Transverse colon (tissue), 4 donors: ENCODE results near the gene CYREN. TPM values are rescaled to one million over a fixed set of nuclear protein-coding genes. Genes with fewer than 3 reads are reported as not detected.

Experiments
- DNase-seq: peaks from one replicate; pipeline ENCODE4 v3.0.0-alpha.2; 2019
- H3K27ac ChIP-seq, 4 donors: fragments of 200-600 bp; sonication (generic); 2 replicates each; pipeline ENCODE4 v1.5.1; 2016 to 2018; ENCODE audit warnings: inconsistent platforms in 4 of 4
- H3K27me3 ChIP-seq: fragments of 200-600 bp; sonication (generic); 2 replicates; pipeline ENCODE4 v1.5.1; 2017; ENCODE audit warnings: inconsistent platforms
- H3K36me3 ChIP-seq, 4 donors: fragments of 200-600 bp; sonication (generic); 2 replicates each; pipeline ENCODE4 v1.5.1; 2017 to 2019; ENCODE audit warnings: inconsistent platforms in 4 of 4
- H3K4me1 ChIP-seq, 4 donors: fragments of 200-600 bp; sonication (generic); 2 replicates each; pipeline ENCODE4 v1.5.1; 2017 to 2020; ENCODE audit warnings: inconsistent platforms in 4 of 4
- H3K4me3 ChIP-seq, 4 donors: fragments of 200-600 bp; sonication (generic); 1 replicate in 1 of 4; 2 replicates in 3 of 4; pipeline versions ENCODE4 v1.5.1 to v1.6.1; 2017 to 2019; ENCODE audit warnings: inconsistent platforms in 4 of 4
- H3K9me3 ChIP-seq, 2 donors: fragments of 200-600 bp; sonication (generic); 2 replicates each; pipeline ENCODE4 v1.5.1; 2017 to 2019; ENCODE audit warnings: inconsistent platforms in 2 of 2
- EP300 ChIP-seq: sonication (generic); formaldehyde crosslinking; IDR thresholded peaks from one replicate; pipeline ENCODE4 v1.6.1; 2017; ENCODE audit warnings: antibody characterized with exemption, low read depth
- POLR2A ChIP-seq: fragments of 450-650 bp; IDR thresholded peaks from one replicate; pipeline ENCODE4 v1.6.1; 2016; ENCODE audit warnings: antibody characterized with exemption, mild to moderate bottlenecking, moderate library complexity
- POLR2AphosphoS5 ChIP-seq, 3 donors: sonication (generic); formaldehyde crosslinking; IDR thresholded peaks; one replicate each; pipeline ENCODE4 v1.6.1; 2016; ENCODE audit warnings: antibody characterized with exemption in 3 of 3
- WGBS, 2 donors: methylation state at CpG; one replicate each; pipeline ENCODE4 v1.1.5; 2018; ENCODE audit warnings: low coverage in 1 of 2; 5-methylcytosine and 5-hydroxymethylcytosine counted together
- in situ Hi-C, 4 donors: fragments of 200-750 bp; cut with MboI; loops; one replicate each; pipeline versions ENCODE4 v1.15.0 to v1.15.1; 2017; ENCODE audit warnings: low sequenced_read_pairs in 3 of 4, low pct_ligation_motif_present in 1 of 4, low pct_unique_long_range_greater_than_20kb in 1 of 4
- intact Hi-C: fragments of 100-400 bp; cut with DNase I; formaldehyde crosslinking; loops from one replicate; pipeline ENCODE4 v1.15.1; 2023; ENCODE audit warnings: low total_unique reads
- total RNA-seq, 4 donors: library from RNA; depleted of rRNA; stranded (reverse); fragments of >200 nt; gene quantifications; one replicate each; pipeline ENCODE4 v1.1.0, GENCODE V29; 2016
- TF ChIP-seq, protein P1 (sequence below), 5 experiments: fragments of 200-600 bp in 3 of 5; fragments of 450-650 bp in 2 of 5; sonication (generic) in 3 of 5; IDR thresholded peaks; 1 replicate in 2 of 5; 2 replicates in 3 of 5; pipeline ENCODE4 v1.5.1; 2016 to 2017; ENCODE audit warnings: antibody characterized with exemption in 5 of 5, inconsistent platforms in 3 of 5, mild to moderate bottlenecking in 2 of 5, moderate library complexity in 1 of 5

CYREN gene
- total RNA-seq, 4 donors from 2014 or later = 30.8 to 88.3 (median 37.8) TPM

- Histone ChIP-seq H3K27me3 (no peaks in the 10 kb centered on the region), H3K4me3 (peak within 1 kb of the TSS; percentile 35 to 57 (median 40)), H3K4me1 (peaks cover 4 to 31% (median 10%) of the 10 kb centered on the region in 4 donors), H3K27ac (peak within 1 kb of the TSS; percentile 84 to 96 (median 93)), H3K36me3 (no peaks in the 10 kb centered on the region), H3K9me3 (no peaks in the 10 kb centered on the region)
- 3 to 5% methylated on average over 11 to 13 of the region's 13 CpGs for WGBS, 2 donors
- TF ChIP-seq, protein P1, sequence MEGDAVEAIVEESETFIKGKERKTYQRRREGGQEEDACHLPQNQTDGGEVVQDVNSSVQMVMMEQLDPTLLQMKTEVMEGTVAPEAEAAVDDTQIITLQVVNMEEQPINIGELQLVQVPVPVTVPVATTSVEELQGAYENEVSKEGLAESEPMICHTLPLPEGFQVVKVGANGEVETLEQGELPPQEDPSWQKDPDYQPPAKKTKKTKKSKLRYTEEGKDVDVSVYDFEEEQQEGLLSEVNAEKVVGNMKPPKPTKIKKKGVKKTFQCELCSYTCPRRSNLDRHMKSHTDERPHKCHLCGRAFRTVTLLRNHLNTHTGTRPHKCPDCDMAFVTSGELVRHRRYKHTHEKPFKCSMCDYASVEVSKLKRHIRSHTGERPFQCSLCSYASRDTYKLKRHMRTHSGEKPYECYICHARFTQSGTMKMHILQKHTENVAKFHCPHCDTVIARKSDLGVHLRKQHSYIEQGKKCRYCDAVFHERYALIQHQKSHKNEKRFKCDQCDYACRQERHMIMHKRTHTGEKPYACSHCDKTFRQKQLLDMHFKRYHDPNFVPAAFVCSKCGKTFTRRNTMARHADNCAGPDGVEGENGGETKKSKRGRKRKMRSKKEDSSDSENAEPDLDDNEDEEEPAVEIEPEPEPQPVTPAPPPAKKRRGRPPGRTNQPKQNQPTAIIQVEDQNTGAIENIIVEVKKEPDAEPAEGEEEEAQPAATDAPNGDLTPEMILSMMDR (IDR thresholded peaks at IDR 0.05) = peak in 2 of 5 experiments; percentile 10 to 20
- TF ChIP-seq EP300 = peak; percentile 73
- TF ChIP-seq POLR2A = peak; percentile 84
- TF ChIP-seq POLR2AphosphoS5 (IDR thresholded peaks at IDR 0.05) = peak; percentile 93 to 96 (median 94)
- intact Hi-C loops = no loop called here
- in situ Hi-C loops = no loop called here
- peak; percentile 75 for DNase-seq
These were observed 22.4 kb downstream of the CYREN start, which contains the start of gene TMEM140 for GRCh38 chr7:135147899-135148721. TMEM140 (plus strand) TSS chr7:135148072; CDS start chr7:135164442, 16,370 bp downstream.

GRCh38 chr7:135147341-135147898 is 23.1 kb downstream of the CYREN start:
- intact Hi-C loops (no loop called here), in situ Hi-C loops (no loop called here)
- TF ChIP-seq POLR2AphosphoS5 (IDR thresholded peaks at IDR 0.05) (peak in 2 of 3 donors; percentile 6 to 45), EP300 (no peak), POLR2A (no peak)
- H3K27ac ChIP-seq = peak overlapping the region; percentile 84 to 96 (median 93)
- H3K27me3 ChIP-seq = no peaks in the 10 kb centered on the region
- no peaks in the 10 kb centered on the region for H3K36me3 ChIP-seq
- peaks cover 4 to 31% (median 10%) of the 10 kb centered on the region in 4 donors for H3K4me1 ChIP-seq
- H3K4me3 ChIP-seq = peak overlapping the region; percentile 16 to 57 (median 40)
- DNase-seq = no peak
- 6 to 12% methylated on average over 3 to 6 of the region's 6 CpGs for WGBS, 2 donors
- no peaks in the 10 kb centered on the region for H3K9me3 ChIP-seq

DNA sequence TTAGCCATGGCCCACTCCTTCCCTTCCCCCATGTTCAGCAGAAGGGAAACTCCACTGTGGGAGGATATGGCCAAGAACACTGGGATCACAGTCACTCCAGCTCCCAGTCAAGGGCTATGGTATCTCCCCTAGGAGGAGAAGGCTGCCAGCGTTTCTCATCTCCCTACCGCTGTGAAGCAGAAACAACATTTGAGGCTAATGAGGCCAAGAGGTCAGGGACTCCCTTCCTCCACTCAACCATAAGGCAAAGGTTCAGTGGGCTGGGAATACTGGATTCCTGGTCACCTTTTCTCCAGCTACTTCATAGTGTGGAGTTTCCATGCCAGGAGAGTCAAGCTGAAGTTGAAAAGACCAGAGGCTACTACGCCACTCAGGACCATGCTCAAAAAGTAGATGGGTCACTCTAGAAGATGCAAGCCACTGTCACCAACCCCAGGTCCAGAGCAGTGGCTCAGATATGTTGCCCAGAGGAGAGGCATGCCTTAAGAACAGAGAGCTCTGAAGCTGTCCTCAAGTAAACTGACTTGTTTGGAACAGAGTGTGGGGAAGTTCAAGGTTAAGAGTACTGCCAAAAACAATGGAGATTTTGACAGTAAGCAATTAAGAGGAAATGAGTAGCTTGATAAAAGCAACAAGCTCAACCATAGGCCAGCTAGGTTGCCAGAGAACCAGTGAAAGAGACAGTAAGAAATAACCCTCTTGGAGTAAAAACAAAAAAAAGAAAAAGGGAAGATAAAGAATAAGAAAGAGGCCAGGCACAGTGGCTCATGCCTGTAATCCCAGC is 26.4 kb downstream of the CYREN start:
- Histone ChIP-seq H3K4me3 (no peak overlapping the region), H3K27me3 (no peaks in the 10 kb centered on the region), H3K36me3 (no peaks in the 10 kb centered on the region), H3K4me1 (peaks cover 4 to 18% (median 7%) of the 10 kb centered on the region in 4 donors), H3K9me3 (no peaks in the 10 kb centered on the region), H3K27ac (no peak overlapping the region)
- TF ChIP-seq, protein P1 (IDR thresholded peaks at IDR 0.05) = no peak
- TF ChIP-seq POLR2A (no peak), POLR2AphosphoS5 (IDR thresholded peaks at IDR 0.05) (no peak), EP300 (no peak)
- DNase-seq = no peak
- 96% methylated on average over 3 of the region's 3 CpGs; no CpG with 5 or more reads in 1 of the 2 donors for WGBS, 2 donors
- in situ Hi-C loops (no loop called here), intact Hi-C loops (no loop called here)

DNA sequence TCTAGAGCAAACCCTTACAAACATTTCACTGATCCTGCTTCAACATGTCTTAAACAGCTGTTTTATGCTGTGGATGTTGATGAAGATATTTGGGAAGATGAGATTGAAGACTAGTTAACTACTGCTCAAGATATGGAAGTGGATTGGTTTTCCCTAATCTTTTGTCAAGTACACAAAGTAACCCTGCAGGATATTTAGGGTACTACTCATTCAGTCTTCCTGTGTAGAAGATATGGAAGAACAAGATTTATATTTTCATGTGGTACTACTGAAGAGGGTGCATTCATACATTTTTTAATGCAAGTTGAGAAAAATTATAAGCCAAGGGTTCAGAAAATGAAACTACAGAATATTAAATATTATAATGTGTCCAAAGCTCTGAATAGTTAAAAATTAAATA is 40.9 kb downstream of the CYREN start:
- in situ Hi-C loops = no loop called here
- peaks cover 0 to 9% of the 10 kb centered on the region in 2 donors for H3K9me3 ChIP-seq
- no peaks in the 10 kb centered on the region for H3K36me3 ChIP-seq
- TF ChIP-seq EP300 (no peak), POLR2AphosphoS5 (IDR thresholded peaks at IDR 0.05) (no peak), POLR2A (no peak)
- TF ChIP-seq, protein P1 (IDR thresholded peaks at IDR 0.05) = no peak
- intact Hi-C loops = loop anchor here (10.0 kb wide), 1 partner anchor 125 kb away; no protein-coding TSS in a partner anchor
- H3K4me3 ChIP-seq = no peak overlapping the region
- H3K4me1 ChIP-seq = no peaks in the 10 kb centered on the region
- H3K27ac ChIP-seq = no peak overlapping the region
- no peak for DNase-seq
- H3K27me3 ChIP-seq = no peaks in the 10 kb centered on the region
